Glutamatergic neuron (in vitro differentiated cells): ENCODE data around the gene NCEH1. TPM values are rescaled to one million over a fixed set of nuclear protein-coding genes. Genes with fewer than 3 reads are reported as not detected.

Experiments used
- DNase-seq: peaks from one replicate; pipeline ENCODE4 v3.0.0; 2022
- H3K27ac Mint-ChIP-seq: one replicate; pipeline ENCODE4 v1.8.0; 2020; ENCODE audit warnings: mild to moderate bottlenecking, mixed read lengths, inconsistent platforms; ENCODE audit not compliant: unreplicated experiment
- H3K27me3 Mint-ChIP-seq: one replicate; pipeline ENCODE4 v1.8.0; 2020; ENCODE audit warnings: mild to moderate bottlenecking, moderate library complexity, mixed read lengths, inconsistent platforms; ENCODE audit not compliant: unreplicated experiment
- H3K36me3 Mint-ChIP-seq: one replicate; pipeline ENCODE4 v1.8.0; 2020; ENCODE audit warnings: mild to moderate bottlenecking, mixed read lengths, inconsistent platforms; ENCODE audit not compliant: unreplicated experiment
- H3K4me1 Mint-ChIP-seq: one replicate; pipeline ENCODE4 v1.8.0; 2020; ENCODE audit warnings: mild to moderate bottlenecking, low read depth, mixed read lengths, inconsistent platforms; ENCODE audit not compliant: unreplicated experiment
- H3K4me3 Mint-ChIP-seq: one replicate; pipeline ENCODE4 v1.8.0; 2020; ENCODE audit warnings: mild to moderate bottlenecking, mixed read lengths, inconsistent platforms; ENCODE audit not compliant: unreplicated experiment
- H3K9me3 Mint-ChIP-seq: one replicate; pipeline ENCODE4 v1.8.0; 2020; ENCODE audit warnings: mild to moderate bottlenecking, moderate library complexity, mixed read lengths, inconsistent platforms; ENCODE audit not compliant: unreplicated experiment
- CTCF ChIP-seq: fragments of 200-600 bp; sonication (generic); IDR thresholded peaks from one replicate; pipeline ENCODE4 v1.5.0; 2021; ENCODE audit not compliant: partially characterized antibody, unreplicated experiment
- total RNA-seq: library from RNA; stranded (reverse); fragmentation: NEBNext Ultra II Directional; extraction: Animal tissue kit (Norgen Biotek cat#: 25700); gene quantifications from one replicate; pipeline ENCODE4 v1.2.1, GENCODE V29; 2021; ENCODE audit not compliant: unreplicated experiment

The NCEH1 gene
- total RNA-seq, 1 donor from 2014 or later: 1.5 TPM

DNA sequence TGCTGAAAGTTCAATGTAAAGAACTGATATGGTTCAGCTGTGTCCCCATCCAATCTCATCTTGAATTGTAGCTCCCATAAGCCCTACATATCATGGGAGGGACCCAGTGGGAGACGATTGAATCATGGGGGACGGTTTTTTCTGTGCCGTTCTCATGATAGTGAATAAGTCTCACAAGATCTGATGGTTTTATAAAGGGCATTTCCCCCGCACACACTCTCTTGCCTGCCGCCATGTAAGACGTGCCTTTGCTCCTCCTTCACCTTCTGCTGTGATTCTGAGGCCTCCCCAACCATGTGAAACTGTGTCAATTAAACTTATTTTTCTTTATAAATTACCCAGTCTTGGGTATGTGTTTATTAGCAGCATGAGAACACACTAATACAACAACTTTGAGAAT, 101.1 kb downstream of the NCEH1 start:
- no peak overlapping the region for H3K27ac Mint-ChIP-seq
- no peak for TF ChIP-seq CTCF
- H3K4me3 Mint-ChIP-seq: no peak overlapping the region

GRCh38 chr3:172608575-172608974, 102.3 kb downstream of the NCEH1 start:
- no peak for TF ChIP-seq CTCF
- Mint-ChIP-seq H3K36me3 (peaks cover 4% of the 10 kb centered on the region), H3K4me3 (no peak overlapping the region), H3K27ac (no peak overlapping the region), H3K27me3 (no peaks in the 10 kb centered on the region), H3K4me1 (peaks cover 6% of the 10 kb centered on the region), H3K9me3 (peaks cover 3% of the 10 kb centered on the region)
- no peak for DNase-seq

More for the DNA sequence above, 101.1 kb downstream of the NCEH1 start:
- Mint-ChIP-seq H3K9me3 (peaks cover 3% of the 10 kb centered on the region), H3K4me1 (peaks cover 6% of the 10 kb centered on the region), H3K27me3 (no peaks in the 10 kb centered on the region), H3K36me3 (peaks cover 4% of the 10 kb centered on the region)
- DNase-seq: no peak

- H3K27ac Mint-ChIP-seq: no peak overlapping the region
- H3K9me3 Mint-ChIP-seq: peaks cover 3% of the 10 kb centered on the region
- peaks cover 4% of the 10 kb centered on the region for H3K36me3 Mint-ChIP-seq
- H3K4me1 Mint-ChIP-seq: peaks cover 6% of the 10 kb centered on the region
- no peak for DNase-seq
- no peaks in the 10 kb centered on the region for H3K27me3 Mint-ChIP-seq
- H3K4me3 Mint-ChIP-seq: no peak overlapping the region
- TF ChIP-seq CTCF: no peak
Measured at GRCh38 chr3:172607305-172608121, 103.4 kb downstream of the NCEH1 start.

DNA sequence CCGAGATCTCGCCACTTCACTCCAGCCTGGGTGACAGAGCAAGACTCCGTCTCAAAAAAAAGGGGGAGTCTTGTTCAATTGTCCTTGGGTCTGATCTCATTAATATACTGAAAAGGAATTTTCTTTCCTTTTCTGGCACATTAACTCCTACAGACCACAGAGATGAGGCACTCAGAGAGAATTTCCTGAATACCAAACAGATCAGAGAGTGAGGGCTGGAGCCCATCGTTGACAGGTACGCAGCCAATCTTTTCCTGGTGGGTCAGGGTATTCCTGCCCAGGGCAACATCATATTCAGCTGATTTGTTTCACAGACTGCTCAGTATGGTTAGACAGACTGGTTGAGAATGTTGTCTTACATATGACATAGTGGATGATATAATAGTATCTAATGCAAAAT, 104.8 kb downstream of the NCEH1 start:
- Mint-ChIP-seq H3K36me3 (peaks cover 3% of the 10 kb centered on the region), H3K4me3 (no peak overlapping the region), H3K27me3 (no peaks in the 10 kb centered on the region), H3K4me1 (peaks cover 6% of the 10 kb centered on the region), H3K9me3 (peaks cover 1% of the 10 kb centered on the region), H3K27ac (no peak overlapping the region)
- no peak for TF ChIP-seq CTCF
- no peak for DNase-seq

- H3K36me3 Mint-ChIP-seq: no peaks in the 10 kb centered on the region
- no peak overlapping the region for H3K4me3 Mint-ChIP-seq
- H3K4me1 Mint-ChIP-seq: peaks cover 6% of the 10 kb centered on the region
- H3K27me3 Mint-ChIP-seq: no peaks in the 10 kb centered on the region
- no peak overlapping the region for H3K27ac Mint-ChIP-seq
- peaks cover 1% of the 10 kb centered on the region for H3K9me3 Mint-ChIP-seq
- no peak for TF ChIP-seq CTCF
- DNase-seq: no peak
Measured at GRCh38 chr3:172604895-172605646, 105.8 kb downstream of the NCEH1 start.
